Endothelial cell of umbilical vein (primary cell): ENCODE measurements around the gene MSL3B.

Experiments used
- BruUV-seq: library from RNA; stranded (reverse); fragments of 400-500 nt; replicated peaks from 2 replicates; lab custom pipeline; 2021; lab: Mats Ljungman, UMichigan
- CTCF ChIA-PET: fragments of 300-600, 350-600 bp; sonication (Branson Sonifier 250); formaldehyde crosslinking; loops from one replicate; lab custom pipeline; 2021; ENCODE audit warnings: antibody characterized with exemption, inconsistent platforms; lab: Charles Lee
- POLR2A ChIA-PET: fragments of 300-600, 350-600 bp; sonication (Branson Sonifier 250); formaldehyde crosslinking; loops from one replicate; lab custom pipeline; 2021; ENCODE audit warnings: antibody characterized with exemption, inconsistent platforms; lab: Charles Lee
- DNase-seq: peaks from one replicate; pipeline ENCODE4 v3.0.0-alpha.2; 2011; ENCODE audit warnings: low read depth, low spot score
- FAIRE-seq: peaks from 2 replicates; lab custom pipeline; 2011; peaks lifted over from hg19 to GRCh38; lab: Jason Lieb, UNC
- H2AFZ ChIP-seq: 2 replicates; pipeline ENCODE4 v1.6.0; 2012; ENCODE audit warnings: low read depth, low read length, control low read depth, inconsistent platforms
- H3K27ac ChIP-seq: 2 replicates; pipeline ENCODE4 v1.5.1; 2011; ENCODE audit warnings: low read depth, mild to moderate bottlenecking, control low read depth, low read length, moderate library complexity; ENCODE audit not compliant: insufficient read depth
- H3K27me3 ChIP-seq, 2 experiments: 2 replicates each; pipeline versions ENCODE4 v1.6.0 to v1.6.1; 2011; ENCODE audit warnings: low read length in 2 of 2, mixed read lengths in 1 of 2; ENCODE audit not compliant: control insufficient read depth in 2 of 2, insufficient read depth in 2 of 2
- H3K36me3 ChIP-seq, 2 experiments: 2 replicates in 1 of 2; 3 replicates in 1 of 2; pipeline ENCODE4 v1.5.1; 2011; ENCODE audit warnings: low read length in 2 of 2, mild to moderate bottlenecking in 1 of 2, moderate library complexity in 1 of 2; ENCODE audit not compliant: control insufficient read depth in 2 of 2, insufficient read depth in 2 of 2; ENCODE audit errors: extremely low read depth in 1 of 2
- H3K4me1 ChIP-seq: 3 replicates; pipeline ENCODE4 v1.5.1; 2011; ENCODE audit warnings: mild to moderate bottlenecking, low read length; ENCODE audit not compliant: control insufficient read depth, insufficient read depth; ENCODE audit errors: extremely low read depth
- H3K4me2 ChIP-seq: 2 replicates; pipeline ENCODE4 v1.6.1; 2011; ENCODE audit warnings: low read length, control low read depth, mixed read lengths; ENCODE audit not compliant: insufficient read depth
- H3K4me3 ChIP-seq, 3 experiments: fragments of 200-600 bp in 1 of 3; sonication (generic), shearing (Covaris generic) in 1 of 3; replicated peaks in 1 of 3; 2 replicates each; pipeline ENCODE4 v1.5.1; 2011 to 2016; ENCODE audit warnings: control low read depth in 3 of 3, low read length in 3 of 3, mild to moderate bottlenecking in 2 of 3, inconsistent platforms in 1 of 3, low read depth in 1 of 3, moderate library complexity in 1 of 3; ENCODE audit not compliant: insufficient read depth in 1 of 3
- H3K79me2 ChIP-seq: 2 replicates; pipeline ENCODE4 v1.6.0; 2012; ENCODE audit warnings: low read length, inconsistent platforms; ENCODE audit not compliant: control insufficient read depth, insufficient read depth
- H3K9ac ChIP-seq: replicated peaks from 2 replicates; pipeline ENCODE3; 2011; ENCODE audit warnings: low read length, control low read depth; ENCODE audit not compliant: insufficient read depth; ENCODE audit errors: extremely low read depth
- H3K9me1 ChIP-seq: replicated peaks from 3 replicates; pipeline ENCODE4 v1.6.0; 2011; ENCODE audit warnings: mild to moderate bottlenecking, low read length; ENCODE audit not compliant: control insufficient read depth, insufficient read depth; ENCODE audit errors: extremely low read depth
- H3K9me3 ChIP-seq: replicated peaks from 2 replicates; pipeline ENCODE4 v1.5.1; 2012; ENCODE audit warnings: low read length, inconsistent platforms; ENCODE audit not compliant: control insufficient read depth, insufficient read depth
- H4K20me1 ChIP-seq: replicated peaks from 2 replicates; pipeline ENCODE3; 2011; ENCODE audit warnings: mild to moderate bottlenecking, low read length; ENCODE audit not compliant: control insufficient read depth, insufficient read depth; ENCODE audit errors: extremely low read depth
- EZH2 ChIP-seq: IDR thresholded peaks from 2 replicates; pipeline ENCODE4 v1.6.1; 2012; ENCODE audit warnings: borderline replicate concordance, low read depth, mild to moderate bottlenecking, moderate library complexity, low read length, inconsistent platforms; ENCODE audit not compliant: severe bottlenecking
- FOS ChIP-seq: IDR thresholded peaks from 2 replicates; pipeline ENCODE4 v1.6.1; 2011; ENCODE audit warnings: mild to moderate bottlenecking, low read length, moderate library complexity, borderline replicate concordance; ENCODE audit not compliant: insufficient read depth
- GATA2 ChIP-seq: IDR thresholded peaks from 2 replicates; pipeline ENCODE4 v1.7.0; 2011; ENCODE audit warnings: low read depth, mild to moderate bottlenecking, moderate library complexity, mixed read lengths, low read length; ENCODE audit not compliant: insufficient read length, insufficient read depth
- JUN ChIP-seq: IDR thresholded peaks from 2 replicates; pipeline ENCODE4 v1.6.1; 2011; ENCODE audit warnings: borderline replicate concordance, low read depth; ENCODE audit not compliant: insufficient read length, insufficient read depth
- MYC ChIP-seq: IDR thresholded peaks from one replicate; pipeline ENCODE4 v1.6.1; 2011; ENCODE audit warnings: mild to moderate bottlenecking, low read depth, low read length
- POLR2A ChIP-seq: IDR thresholded peaks from 2 replicates; pipeline ENCODE4 v1.6.1; 2012; ENCODE audit warnings: low read depth, mild to moderate bottlenecking, control low read depth, low read length
- POLR2AphosphoS5 ChIP-seq: IDR thresholded peaks from 2 replicates; pipeline ENCODE4 v1.6.1; 2012; ENCODE audit warnings: low read depth, mild to moderate bottlenecking, control low read depth, low read length, moderate library complexity; ENCODE audit not compliant: insufficient read depth
- dilution Hi-C: fragments of 300-500 bp; cut with MboI; formaldehyde crosslinking; loops from one replicate; pipeline ENCODE4 v1.15.0; 2019; ENCODE audit warnings: low sequenced_read_pairs; ENCODE audit not compliant: extremely low pct_ligation_motif_present
- intact Hi-C: fragments of 100-400 bp; cut with micrococcal nuclease; formaldehyde crosslinking; loops from one replicate; pipeline ENCODE4 v1.10.0; 2022
- TF ChIP-seq, protein P1 (sequence below): IDR thresholded peaks from 2 replicates; pipeline ENCODE4 v1.6.1; 2011; ENCODE audit not compliant: insufficient read depth, insufficient read length
- TF ChIP-seq, protein P2 (sequence below), 2 donors: IDR thresholded peaks; 1 replicate in 1 of 2; 2 replicates in 1 of 2; pipeline ENCODE4 v1.5.1; 2011; ENCODE audit warnings: low read length in 2 of 2, mild to moderate bottlenecking in 2 of 2, moderate library complexity in 2 of 2, control low read depth in 1 of 2, inconsistent platforms in 1 of 2, low read depth in 1 of 2; ENCODE audit not compliant: insufficient read depth in 1 of 2; ENCODE audit errors: extremely low read depth in 1 of 2

The MSL3B gene

GRCh38 chr2:233844064-233844807 lies 23.9 kb downstream of the MSL3B start:
- H3K9me3 ChIP-seq = no peaks in the 10 kb centered on the region
- no peaks in the 10 kb centered on the region for H3K4me1 ChIP-seq
- BruUV-seq = no TSS peak
- ChIA-PET CTCF (interaction anchor here (1.2 kb wide), 1 partner anchor 11 kb away, joined by 3 read pairs; no protein-coding TSS in a partner anchor), POLR2A (no interaction called here)
- H3K9ac ChIP-seq = no peak overlapping the region
- FAIRE-seq = no peak
- H2AFZ ChIP-seq = no peak overlapping the region
- peaks cover 88% of the 10 kb centered on the region for H3K79me2 ChIP-seq
- no peak overlapping the region for H3K4me3 ChIP-seq
- intact Hi-C loops = no loop called here
- dilution Hi-C loops = no loop called here
- no peak overlapping the region for H3K27ac ChIP-seq
- no peaks in the 10 kb centered on the region for H3K27me3 ChIP-seq
- TF ChIP-seq GATA2 (no peak), JUN (no peak), POLR2AphosphoS5 (no peak), MYC (no peak), FOS (no peak), POLR2A (no peak), EZH2 (no peak)
- TF ChIP-seq, protein P1, sequence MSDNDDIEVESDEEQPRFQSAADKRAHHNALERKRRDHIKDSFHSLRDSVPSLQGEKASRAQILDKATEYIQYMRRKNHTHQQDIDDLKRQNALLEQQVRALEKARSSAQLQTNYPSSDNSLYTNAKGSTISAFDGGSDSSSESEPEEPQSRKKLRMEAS = no peak
- TF ChIP-seq, protein P2, sequence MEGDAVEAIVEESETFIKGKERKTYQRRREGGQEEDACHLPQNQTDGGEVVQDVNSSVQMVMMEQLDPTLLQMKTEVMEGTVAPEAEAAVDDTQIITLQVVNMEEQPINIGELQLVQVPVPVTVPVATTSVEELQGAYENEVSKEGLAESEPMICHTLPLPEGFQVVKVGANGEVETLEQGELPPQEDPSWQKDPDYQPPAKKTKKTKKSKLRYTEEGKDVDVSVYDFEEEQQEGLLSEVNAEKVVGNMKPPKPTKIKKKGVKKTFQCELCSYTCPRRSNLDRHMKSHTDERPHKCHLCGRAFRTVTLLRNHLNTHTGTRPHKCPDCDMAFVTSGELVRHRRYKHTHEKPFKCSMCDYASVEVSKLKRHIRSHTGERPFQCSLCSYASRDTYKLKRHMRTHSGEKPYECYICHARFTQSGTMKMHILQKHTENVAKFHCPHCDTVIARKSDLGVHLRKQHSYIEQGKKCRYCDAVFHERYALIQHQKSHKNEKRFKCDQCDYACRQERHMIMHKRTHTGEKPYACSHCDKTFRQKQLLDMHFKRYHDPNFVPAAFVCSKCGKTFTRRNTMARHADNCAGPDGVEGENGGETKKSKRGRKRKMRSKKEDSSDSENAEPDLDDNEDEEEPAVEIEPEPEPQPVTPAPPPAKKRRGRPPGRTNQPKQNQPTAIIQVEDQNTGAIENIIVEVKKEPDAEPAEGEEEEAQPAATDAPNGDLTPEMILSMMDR (IDR thresholded peaks at IDR 0.05; ENCODE audit: extremely low read depth in 1 of 2, insufficient read depth in 1 of 2, low read depth in 1 of 2, low read length in 2 of 2) = no peak
- no peaks in the 10 kb centered on the region for H3K9me1 ChIP-seq
- no peak for DNase-seq
- H4K20me1 ChIP-seq = no peaks in the 10 kb centered on the region
- H3K36me3 ChIP-seq = peaks cover 8 to 56% of the 10 kb centered on the region in 2 experiments
- H3K4me2 ChIP-seq = no peak overlapping the region
